Mesothelial cell of epicardium (in vitro differentiated cells): ENCODE data around the gene EFHC1. TPM values are rescaled to one million over a fixed set of nuclear protein-coding genes. Genes with fewer than 3 reads are reported as not detected.
A peak's percentile ranks its signal among the peaks of the same experiment; 100 is the strongest.
"Not testable (repeated sequence)": the region's sequence is repeated elsewhere in the genome, so short reads cannot be mapped to it uniquely, and the experiment has no call there.

Experiments used
- DNase-seq, 2 experiments: peaks; one replicate each; pipeline ENCODE4 v3.0.0; 2021; ENCODE audit warnings: low spot score in 2 of 2; ENCODE audit not compliant: unreplicated experiment in 2 of 2
- H3K27ac Mint-ChIP-seq: 2 replicates; pipeline ENCODE4 v1.8.0; 2021; ENCODE audit warnings: mixed read lengths
- H3K27me3 Mint-ChIP-seq: 2 replicates; pipeline ENCODE4 v1.8.0; 2021; ENCODE audit warnings: low read depth, mixed read lengths
- H3K36me3 Mint-ChIP-seq: 2 replicates; pipeline ENCODE4 v1.8.0; 2021; ENCODE audit warnings: mixed read lengths
- H3K4me1 Mint-ChIP-seq: 2 replicates; pipeline ENCODE4 v1.8.0; 2021; ENCODE audit warnings: mixed read lengths
- H3K4me3 Mint-ChIP-seq: 2 replicates; pipeline ENCODE4 v1.8.0; 2021; ENCODE audit warnings: mild to moderate bottlenecking, moderate library complexity, mixed read lengths
- H3K9me3 Mint-ChIP-seq: 2 replicates; pipeline ENCODE4 v1.8.0; 2021; ENCODE audit warnings: mixed read lengths
- total RNA-seq: library from RNA; stranded (reverse); gene quantifications from 3 replicates; pipeline ENCODE4 v1.2.1, GENCODE V29; 2021
- TF ChIP-seq, protein P1 (sequence below): fragments of 200-600 bp; sonication (generic); IDR thresholded peaks from one replicate; pipeline ENCODE4 v1.5.0; 2021; ENCODE audit warnings: antibody characterized with exemption; ENCODE audit not compliant: unreplicated experiment

EFHC1 gene
- total RNA-seq, 1 donor from 2014 or later: 34.4 TPM

DNA sequence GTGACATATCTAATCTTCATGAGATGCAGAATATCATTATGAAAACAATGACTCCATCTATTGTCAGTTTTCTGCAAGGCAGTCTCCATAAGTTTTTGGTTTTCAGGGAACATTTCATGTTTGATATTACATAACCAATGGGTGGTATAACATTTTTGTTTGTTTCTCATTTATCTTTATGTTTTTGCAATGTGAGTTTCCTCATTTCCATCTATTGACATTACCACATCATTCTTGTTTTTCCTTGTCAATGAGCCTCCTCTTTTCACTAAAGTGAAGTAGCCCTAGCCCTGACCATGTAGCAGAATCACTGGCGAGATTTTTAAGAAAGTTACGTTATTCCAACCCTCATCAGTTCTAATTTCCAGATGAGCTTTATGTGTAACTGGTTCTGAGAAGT, 4.4 kb downstream of the EFHC1 start:
- Mint-ChIP-seq H3K9me3 (peaks cover 8% of the 10 kb centered on the region), H3K4me3 (no peak overlapping the region), H3K27ac (peak overlapping the region; percentile 18), H3K36me3 (peaks cover 15% of the 10 kb centered on the region), H3K4me1 (peaks cover 2% of the 10 kb centered on the region), H3K27me3 (no peaks in the 10 kb centered on the region)
- DNase-seq: no peak
- TF ChIP-seq, protein P1, sequence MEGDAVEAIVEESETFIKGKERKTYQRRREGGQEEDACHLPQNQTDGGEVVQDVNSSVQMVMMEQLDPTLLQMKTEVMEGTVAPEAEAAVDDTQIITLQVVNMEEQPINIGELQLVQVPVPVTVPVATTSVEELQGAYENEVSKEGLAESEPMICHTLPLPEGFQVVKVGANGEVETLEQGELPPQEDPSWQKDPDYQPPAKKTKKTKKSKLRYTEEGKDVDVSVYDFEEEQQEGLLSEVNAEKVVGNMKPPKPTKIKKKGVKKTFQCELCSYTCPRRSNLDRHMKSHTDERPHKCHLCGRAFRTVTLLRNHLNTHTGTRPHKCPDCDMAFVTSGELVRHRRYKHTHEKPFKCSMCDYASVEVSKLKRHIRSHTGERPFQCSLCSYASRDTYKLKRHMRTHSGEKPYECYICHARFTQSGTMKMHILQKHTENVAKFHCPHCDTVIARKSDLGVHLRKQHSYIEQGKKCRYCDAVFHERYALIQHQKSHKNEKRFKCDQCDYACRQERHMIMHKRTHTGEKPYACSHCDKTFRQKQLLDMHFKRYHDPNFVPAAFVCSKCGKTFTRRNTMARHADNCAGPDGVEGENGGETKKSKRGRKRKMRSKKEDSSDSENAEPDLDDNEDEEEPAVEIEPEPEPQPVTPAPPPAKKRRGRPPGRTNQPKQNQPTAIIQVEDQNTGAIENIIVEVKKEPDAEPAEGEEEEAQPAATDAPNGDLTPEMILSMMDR: no peak

DNA sequence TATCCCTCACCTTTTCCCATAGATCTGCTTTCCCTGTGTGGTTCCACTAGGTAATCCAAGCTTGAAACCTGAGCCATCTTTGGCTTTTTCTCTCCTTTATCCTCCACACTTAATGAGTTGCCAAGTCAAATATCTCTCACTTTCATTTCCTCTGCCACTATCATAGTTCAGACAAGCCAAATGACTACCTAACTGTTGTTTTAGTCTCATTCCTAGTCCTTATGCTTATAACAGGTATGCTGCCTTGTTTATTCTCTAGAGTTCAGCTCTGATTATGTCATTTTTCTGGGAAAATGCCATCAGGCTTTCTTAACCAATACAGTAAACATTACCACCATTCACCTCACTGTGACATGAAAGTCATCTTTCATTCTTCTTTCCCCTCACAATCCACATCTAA, 6.5 kb downstream of the EFHC1 start:
- Mint-ChIP-seq H3K36me3 (peaks cover 22% of the 10 kb centered on the region), H3K9me3 (peaks cover 11% of the 10 kb centered on the region), H3K4me1 (no peaks in the 10 kb centered on the region), H3K27ac (no peak overlapping the region), H3K27me3 (no peaks in the 10 kb centered on the region), H3K4me3 (no peak overlapping the region)
- TF ChIP-seq, protein P1: no peak
- DNase-seq: no peak

DNA sequence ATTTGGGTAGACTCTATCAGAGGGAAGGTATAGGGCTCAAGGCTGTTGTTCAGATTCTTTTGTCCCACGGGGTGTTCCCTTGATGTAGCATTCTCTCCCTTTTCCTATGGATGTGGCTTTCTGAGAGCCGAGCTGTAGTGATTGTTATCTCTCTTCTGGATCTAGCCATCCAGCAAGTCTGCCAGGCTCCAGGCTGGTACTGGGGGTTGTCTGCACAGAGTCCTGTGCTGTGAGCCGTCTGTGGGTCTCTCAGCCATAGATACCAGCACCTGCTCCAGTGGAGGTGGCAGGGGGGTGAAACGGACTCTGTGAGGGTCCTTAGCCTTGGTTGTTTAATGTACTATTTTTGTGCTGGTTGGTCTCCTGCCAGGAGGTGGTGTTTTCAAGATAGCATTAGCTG, 13.2 kb downstream of the EFHC1 start:
- not testable (repeated sequence) for DNase-seq, H3K4me3 Mint-ChIP-seq, H3K27ac Mint-ChIP-seq, H3K4me1 Mint-ChIP-seq, H3K27me3 Mint-ChIP-seq
- Mint-ChIP-seq H3K9me3 (peaks cover 11% of the 10 kb centered on the region), H3K36me3 (peaks cover 26% of the 10 kb centered on the region)

GRCh38 chr6:52435345-52435744, 15.2 kb downstream of the EFHC1 start:
- no peak overlapping the region for H3K27ac Mint-ChIP-seq
- peaks cover 11% of the 10 kb centered on the region for H3K36me3 Mint-ChIP-seq
- no peak overlapping the region for H3K4me3 Mint-ChIP-seq
- DNase-seq: no peak
- H3K27me3 Mint-ChIP-seq: no peaks in the 10 kb centered on the region
- H3K9me3 Mint-ChIP-seq: no peaks in the 10 kb centered on the region
- TF ChIP-seq, protein P1: no peak
- no peaks in the 10 kb centered on the region for H3K4me1 Mint-ChIP-seq

- Mint-ChIP-seq H3K4me1 (no peaks in the 10 kb centered on the region), H3K27ac (no peak overlapping the region), H3K9me3 (peaks cover 16% of the 10 kb centered on the region), H3K36me3 (peaks cover 31% of the 10 kb centered on the region), H3K4me3 (no peak overlapping the region), H3K27me3 (no peaks in the 10 kb centered on the region)
- DNase-seq: no peak
- TF ChIP-seq, protein P1: no peak
Observed at GRCh38 chr6:52438926-52439325, 18.8 kb downstream of the EFHC1 start.

DNA sequence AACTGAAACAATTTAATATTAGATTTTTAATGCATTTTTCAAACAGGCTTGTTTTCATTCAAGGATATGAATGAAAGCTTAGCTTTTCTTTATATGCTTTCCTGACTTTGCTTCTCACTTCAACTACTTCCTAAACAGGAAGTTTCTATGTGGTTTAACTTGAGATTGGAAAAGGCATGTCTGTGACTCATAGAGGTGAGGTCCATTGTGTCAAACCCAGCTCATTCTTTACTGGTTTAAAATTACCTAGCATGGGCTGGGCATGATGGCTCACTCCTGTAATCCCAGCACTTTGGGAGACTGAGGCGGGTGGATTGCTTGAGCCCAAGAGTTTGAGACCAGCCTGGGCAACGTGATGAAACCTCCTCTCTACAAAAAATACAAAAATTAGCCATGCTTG, 34.4 kb downstream of the EFHC1 start:
- Mint-ChIP-seq H3K27ac (no peak overlapping the region), H3K4me3 (no peak overlapping the region), H3K36me3 (peaks cover 24% of the 10 kb centered on the region), H3K27me3 (no peaks in the 10 kb centered on the region), H3K4me1 (no peaks in the 10 kb centered on the region), H3K9me3 (peaks cover 21% of the 10 kb centered on the region)
- TF ChIP-seq, protein P1: no peak
- no peak for DNase-seq
